CD4-positive, alpha-beta T cell treated with Interleukin-6 at 100 ng/mL for 8 hours (primary cell): ENCODE results near the gene TEDC2.
"Not testable (repeated sequence)": the region's sequence is repeated elsewhere in the genome, so short reads cannot be mapped to it uniquely, and the experiment has no call there.

ENCODE experiments used
- DNase-seq: peaks from one replicate; pipeline ENCODE4 v3.0.0-alpha.2; 2020; ENCODE audit warnings: mixed read lengths, low spot score

Gene TEDC2

DNA sequence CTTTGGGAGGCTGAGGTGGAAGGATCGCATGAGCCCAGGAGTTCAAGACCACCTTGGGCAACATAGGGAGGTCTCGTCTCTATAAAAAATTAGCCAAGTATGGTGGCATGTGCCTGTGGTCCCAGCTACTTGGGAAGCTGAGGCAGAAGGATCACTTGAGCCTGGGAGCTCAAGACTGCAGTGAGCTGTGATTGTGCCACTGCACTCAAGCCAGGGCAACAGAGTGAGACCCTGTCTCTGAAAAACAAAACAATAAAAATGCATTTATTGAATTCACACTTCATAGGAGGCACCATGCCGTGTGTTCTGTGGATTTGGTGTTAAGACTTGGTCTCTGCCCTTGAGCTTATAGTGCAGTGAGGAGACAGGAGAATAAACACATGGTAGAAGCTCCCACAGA lies 17.4 kb downstream of the TEDC2 start:
- DNase-seq, result no peak

DNA sequence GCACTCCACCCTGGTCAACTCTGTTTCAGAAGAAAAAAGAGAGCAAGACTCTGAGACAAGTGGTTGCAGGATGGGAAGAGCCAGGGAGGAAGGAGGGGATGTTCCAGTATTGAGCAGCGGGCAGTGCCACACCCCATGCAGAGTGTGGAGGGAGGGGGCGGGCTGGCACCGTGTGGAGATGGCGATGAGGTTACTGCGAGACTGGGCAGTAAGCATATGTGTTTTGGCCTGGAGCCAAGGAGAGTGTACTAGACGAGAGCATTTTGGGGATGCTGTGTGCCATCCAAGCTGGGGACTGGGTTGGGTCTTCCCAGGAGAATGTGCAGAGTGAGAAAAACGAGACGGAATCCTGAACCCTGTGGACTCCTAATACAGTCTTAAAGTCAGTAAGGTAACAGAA lies 18.4 kb downstream of the TEDC2 start:
- DNase-seq, result no peak

DNA sequence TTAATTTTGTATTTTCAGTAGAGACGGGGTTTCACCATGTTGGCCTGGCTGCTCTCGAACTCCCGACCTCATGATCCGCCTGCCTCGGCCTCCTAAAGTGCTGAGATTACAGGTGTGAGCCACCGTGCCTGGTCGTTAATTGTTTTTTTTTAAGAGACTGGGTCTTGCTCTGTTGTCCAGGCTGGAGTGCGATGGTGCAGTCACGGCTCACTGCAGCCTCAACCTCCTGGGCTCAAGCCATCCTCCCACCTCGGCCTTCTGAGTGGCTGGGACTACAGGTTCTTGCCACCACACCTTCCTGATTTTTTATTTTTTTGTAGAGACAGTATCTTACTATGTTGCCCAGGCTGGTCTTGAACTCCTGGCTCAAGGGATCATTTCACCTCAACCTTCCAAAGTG lies 20.1 kb downstream of the TEDC2 start:
- not testable (repeated sequence) for DNase-seq

DNA sequence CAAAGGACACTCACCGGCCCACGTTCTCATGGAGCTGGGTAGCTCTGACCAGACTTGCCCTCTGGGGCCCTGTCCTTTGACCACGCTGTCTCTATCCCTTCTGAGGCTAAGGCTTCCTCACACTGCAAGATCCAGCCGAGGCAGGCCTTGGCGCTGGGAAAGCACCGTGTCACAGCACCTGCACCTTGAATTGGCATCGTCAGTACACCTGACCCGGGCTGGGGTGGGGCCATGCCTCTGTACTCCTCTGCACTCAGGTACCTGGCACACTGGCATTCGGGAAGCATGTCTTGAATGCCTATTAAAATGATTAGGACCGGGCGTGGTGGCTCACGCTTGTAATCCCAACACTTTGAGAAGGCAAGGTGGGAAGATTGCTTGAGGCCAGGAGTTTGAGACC lies 21.0 kb downstream of the TEDC2 start:
- DNase-seq, result no peak

DNA sequence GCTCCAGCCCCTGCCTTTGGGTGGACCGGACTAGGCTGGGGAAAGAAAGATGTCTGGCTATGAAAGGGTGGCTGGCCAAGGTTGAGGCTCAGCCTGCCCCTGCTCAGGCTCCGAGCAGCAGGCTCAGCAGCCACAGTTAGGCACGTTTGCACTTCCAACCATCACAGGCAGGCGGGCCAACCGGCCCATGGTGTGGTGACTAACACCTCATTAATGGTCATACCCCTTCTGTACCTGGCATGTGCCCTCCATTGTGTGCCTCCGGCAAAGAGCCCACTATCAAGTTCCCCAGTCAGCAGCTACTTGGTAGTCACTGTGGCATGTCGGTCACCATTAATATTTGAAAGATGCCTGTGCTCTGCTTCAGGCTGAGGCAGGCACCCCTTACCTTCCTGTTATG lies 21.8 kb downstream of the TEDC2 start:
- no peak for DNase-seq

DNA sequence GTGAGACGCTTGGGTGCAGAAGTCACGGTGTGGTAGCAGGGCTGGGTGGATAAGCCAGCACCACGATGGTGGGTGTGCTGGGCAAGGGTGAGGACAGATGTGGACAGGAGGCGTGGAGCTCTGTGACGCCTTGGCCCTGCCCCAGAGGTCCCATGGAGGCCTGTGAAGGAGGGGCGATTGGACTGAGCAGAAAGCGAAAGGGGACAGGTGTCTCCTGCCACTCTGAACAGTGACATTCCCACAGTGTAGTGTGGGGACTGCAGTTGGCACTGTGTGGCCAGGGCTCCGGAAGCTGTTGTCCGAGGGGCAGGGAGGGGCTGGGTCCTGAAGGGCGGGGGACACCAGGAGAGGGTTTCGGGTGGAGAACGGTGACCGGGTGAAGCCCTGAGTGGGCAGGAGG lies 22.3 kb downstream of the TEDC2 start:
- DNase-seq, result no peak

DNA sequence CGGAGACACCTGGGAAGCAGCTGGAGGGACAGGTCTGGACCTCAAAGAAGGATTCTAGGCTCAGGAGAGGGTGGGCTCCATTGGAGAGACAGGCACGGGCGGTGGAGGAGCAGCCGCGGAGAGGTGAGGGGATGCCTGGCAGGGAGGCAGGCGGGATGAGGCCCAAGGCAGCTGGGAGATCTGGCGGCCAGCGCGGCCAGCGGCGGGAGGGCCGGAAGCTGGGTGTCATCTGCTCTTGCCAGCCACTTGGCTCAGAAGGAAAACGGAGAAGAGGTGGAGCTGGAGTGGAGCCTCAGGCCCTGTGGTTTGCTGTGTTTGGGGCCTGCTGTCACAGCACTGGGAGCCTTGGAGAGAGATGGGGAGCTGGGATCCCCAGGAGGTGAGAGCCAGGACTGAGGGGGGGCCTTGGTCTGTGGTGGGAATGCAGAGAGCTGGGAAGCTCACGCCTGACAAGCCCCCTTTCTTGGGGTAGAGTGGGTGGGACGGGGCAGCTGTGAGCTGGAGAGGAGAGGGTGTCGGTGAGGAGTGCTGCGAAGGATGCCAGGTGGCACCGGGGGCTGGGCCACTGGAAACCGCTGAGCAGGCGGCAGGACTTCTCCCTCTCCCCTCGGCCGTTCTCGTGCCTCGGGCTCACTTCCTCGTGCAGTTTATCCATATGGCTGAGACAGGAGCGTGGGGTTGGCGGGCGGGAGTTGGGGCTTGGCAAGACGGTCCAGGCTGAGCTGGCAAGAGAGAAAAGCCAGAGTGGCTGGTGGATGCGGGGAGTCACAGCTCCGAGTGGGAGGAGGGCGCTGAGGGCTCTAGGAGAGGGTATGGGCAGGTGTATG lies 23.0 kb downstream of the TEDC2 start:
- no peak for DNase-seq

DNA sequence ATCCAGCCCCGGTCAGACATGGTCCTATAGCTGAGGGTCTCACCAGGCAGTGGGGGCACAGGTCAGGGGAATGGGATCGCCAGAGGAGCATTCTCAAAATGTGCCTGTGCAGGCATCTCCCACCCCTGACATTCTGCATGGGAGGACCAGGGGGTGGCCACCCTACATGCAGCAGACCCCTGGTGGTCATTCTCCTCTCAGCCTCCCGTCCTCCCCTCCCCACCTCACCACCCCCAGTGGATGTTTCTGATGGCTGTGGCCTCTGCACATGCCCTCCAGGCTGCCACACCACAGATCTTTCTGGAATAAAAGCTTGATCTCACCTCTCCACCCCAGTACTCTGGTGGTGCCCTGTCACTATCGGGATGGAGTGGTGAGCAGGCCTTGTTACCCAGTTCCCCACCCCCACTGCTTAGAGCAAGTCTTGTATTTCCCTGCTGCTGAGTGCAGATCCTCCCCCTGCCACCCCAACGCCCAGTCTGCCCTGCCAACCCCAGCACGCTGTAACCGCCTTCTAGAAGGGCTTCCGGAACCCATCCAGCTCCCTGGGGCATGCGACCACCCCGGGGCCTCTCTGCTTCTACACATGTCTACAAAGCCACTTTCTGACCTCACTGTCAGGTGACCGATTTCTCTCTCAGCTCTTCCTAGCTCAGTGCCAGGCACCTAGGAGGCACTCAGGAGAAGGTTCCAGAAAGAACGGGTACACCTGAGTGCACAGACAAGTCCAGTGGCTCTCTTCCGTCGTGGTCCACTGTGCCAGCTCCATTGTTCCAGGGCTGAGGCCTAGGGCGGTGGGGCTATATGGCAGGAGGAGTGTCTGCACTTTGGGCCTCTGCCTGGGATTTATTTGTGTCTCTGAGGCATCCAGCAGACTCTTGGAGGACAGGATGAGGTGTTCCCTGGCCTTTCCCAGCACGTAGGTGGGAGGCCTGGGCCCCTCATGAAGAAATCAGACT lies 24.3 kb downstream of the TEDC2 start:
- no peak for DNase-seq

DNA sequence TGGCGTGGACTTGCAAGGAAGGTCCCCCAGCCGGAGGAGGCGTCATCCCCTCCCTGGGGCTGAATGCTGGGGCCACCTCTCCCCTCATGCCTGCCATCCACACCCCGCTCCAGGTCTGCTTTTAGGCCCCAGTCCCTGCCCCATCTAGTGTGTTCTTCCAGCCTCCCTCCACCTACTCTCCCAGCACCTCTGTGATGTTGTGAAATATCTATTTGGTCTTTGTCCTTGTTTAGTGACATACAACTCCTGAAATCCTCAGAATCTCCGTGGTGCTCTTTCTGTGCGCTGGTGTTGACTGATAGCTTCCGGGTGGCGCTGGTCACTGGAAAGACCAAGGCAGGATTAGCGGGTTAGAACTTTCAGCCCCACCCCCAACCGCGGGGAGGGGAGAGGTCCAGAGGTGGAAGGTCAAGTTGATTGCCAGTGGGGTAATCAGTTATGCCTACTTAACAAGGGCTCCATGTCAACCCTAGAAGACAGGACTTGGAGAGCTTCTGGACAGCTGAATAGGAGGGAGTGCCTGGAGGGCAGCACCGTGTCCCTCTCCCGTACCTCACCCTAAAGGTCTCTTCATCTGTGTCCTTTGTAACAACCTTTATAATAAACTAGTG lies 25.1 kb downstream of the TEDC2 start:
- no peak for DNase-seq

DNA sequence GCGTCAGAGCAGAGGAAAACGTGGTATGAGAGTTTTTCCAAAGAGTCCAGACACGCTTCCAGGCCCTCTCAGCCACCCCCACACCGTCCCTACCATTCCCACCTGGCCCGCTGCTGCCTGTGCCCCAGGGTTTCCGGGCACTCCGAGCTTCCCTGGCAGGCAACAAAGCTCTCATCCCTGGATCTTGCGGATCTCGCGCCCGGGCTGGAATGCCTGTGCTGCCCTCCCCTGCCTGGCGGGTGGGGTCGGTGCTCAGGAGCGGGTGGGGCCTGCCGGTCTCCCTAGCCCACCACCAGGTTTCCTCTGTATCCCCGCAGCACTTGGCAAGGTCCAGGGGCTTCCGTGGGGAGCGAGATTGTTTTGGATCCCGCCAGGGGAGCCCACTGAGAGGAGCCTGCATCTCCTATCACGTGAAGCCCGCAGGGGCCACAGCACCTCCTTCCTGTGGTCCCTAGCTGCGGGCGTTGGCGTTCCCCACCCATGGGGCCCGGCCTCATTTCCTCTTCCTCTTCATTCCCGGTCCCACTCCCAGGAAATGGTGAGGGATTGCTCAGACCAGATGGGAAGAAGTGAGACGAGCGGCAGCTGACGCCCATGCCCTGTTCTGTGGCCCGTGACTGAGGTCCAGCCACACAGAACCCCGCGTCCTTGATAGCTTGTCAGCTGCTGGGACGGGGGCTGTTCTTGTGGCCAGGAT lies 26.1 kb downstream of the TEDC2 start:
- no peak for DNase-seq

DNA sequence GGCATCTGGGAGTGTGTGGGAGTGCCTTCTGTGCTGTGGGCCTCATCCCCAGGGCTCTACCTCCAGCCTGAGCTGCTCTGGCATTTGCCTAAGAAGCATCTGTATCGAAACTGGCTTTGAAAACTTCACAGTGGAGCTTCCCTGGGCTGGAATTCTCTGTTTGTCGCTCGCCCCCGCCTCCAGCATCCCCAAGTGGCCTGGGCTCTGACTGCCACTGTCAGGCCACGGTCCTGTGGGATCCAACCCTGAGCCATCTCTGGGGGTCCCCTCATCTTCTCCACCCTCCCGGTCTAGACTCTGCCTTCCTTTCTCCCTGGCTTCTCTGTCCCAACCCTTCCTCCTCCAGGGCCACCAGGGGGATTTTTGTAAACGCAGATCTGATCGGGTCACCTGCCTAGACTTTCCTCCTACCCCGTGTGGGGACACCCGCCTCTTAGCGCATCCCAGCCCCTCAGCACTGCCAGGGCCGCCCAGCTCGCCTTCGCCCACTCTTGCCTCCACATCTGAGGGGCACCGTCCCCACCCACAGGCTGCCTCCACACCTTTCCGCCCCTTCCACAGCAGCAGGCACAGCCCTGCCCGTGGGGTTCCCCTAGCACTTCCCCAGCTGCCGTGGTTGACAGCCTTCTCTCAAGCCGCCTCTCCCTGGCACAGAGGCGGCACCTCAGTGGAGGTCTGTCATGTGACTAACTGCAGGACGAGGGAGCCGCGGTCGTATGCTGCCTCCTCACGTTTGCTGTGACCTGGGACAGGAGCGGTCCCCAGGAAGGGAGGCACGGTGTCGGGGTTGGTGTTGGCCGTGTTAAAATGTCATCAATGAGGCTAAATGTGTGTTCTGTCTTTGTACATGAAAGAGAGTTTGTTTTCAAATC lies 27.0 kb downstream of the TEDC2 start:
- DNase-seq, result peak; percentile 85

DNA sequence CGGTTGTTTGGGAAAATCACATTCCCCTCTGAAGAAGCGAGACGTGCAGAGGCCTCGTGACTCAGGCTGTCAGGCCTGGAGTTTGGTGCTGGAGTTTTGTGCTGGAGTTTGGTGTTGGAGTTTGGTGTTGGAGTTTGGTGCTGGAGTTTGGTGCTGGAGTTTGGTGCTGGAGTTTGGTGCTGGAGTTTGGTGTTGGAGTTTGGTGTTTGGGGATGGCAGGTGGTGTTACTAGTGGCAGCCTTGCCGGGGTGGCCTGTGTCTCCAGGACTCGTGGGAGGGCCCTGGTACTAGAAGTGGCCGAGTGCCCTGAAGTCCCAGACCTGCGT lies 27.6 kb downstream of the TEDC2 start:
- DNase-seq, result no peak

DNA sequence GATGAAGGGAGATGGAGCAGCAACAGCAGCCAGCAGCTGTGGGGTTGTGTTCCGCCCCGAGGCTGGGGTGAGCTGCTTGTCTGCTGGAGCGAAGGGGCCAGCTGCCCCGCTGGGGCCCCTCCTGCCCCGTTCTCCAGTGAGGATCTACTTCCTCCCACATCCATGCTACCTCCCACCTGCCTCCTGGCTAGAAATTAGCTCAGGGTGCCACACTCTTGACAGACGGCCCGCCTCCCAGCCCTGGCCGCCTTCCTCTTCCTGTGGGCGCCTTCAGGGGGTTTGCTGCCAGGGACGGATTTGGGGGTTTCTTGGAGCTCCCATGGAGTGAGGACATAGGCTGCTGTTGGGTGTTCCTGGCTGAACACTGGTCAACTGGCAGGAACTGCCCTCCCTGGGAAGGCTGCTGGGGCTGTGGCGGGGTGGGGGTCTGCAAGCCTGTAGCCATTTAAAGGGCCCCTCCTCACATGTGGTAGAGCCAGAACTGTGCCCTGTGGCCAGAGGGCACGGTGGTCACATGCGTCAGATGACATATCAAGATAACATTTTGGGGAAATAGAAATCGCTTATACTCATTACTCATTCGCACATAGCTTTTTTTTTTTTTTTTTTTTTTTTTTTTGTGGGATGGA lies 28.1 kb downstream of the TEDC2 start:
- DNase-seq, result no peak

DNA sequence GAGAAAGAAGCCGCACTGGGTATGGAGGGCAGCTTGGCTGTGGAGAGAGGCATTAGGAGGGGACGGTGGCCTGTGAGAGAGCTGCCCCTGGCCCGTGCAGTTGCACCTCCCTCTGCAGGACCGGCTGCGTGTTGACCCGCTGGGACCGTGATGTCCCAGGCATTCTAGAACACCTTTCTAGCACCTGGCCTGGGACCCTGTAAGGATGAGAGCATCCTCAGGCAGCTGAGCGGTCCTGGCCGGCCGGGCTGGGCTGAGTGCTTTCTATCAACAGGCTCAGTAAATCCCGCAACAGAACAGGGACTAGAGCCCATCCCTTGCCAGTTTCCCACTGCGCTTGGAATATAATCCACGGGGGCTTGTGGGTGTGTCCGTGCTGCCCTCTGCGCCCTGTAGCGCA lies 29.7 kb downstream of the TEDC2 start:
- no peak for DNase-seq

DNA sequence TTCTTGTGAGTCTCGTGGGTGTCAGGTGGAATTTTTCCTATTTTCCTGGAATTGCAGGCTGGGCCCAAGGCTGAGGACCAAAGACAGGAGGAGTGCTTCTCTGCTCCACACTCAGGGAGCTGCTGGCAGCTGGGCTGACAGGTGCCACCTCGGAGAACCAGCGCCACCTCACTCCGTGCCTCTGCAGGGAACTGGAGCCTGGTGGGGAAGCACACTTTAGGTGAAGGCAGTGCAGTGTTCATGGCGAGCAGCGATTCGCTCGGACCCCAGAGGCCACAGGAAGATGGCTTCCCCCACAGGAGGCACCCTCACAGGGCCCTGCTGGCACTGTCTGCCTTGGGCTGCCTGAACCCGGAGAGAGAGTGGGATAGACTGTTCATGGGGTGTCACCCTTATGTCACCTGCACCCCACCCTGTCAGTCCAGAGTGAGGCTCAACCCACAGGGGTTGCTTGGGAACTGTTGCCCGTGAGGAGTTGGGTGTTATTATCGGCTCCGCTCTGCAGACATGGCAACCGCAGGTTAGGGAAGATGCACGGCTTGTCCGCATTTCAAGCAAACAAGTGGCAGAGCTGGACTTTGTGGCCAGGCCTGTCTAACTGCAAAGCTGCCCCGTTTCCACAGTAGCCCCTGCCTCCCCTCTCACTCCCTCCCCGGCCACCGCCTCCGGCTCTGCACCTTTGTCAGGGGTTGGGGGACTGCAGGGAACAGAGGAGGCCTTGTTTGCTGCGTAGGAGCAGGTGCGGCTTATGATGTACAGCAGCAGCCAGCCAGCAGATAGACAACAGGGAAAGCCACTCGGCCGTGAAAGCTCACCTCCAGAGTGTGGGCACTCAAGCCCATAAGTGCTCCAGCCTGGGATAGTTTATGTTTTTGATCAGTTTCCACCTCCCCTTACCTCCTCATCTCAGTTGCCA lies 30.5 kb downstream of the TEDC2 start:
- DNase-seq, result no peak

DNA sequence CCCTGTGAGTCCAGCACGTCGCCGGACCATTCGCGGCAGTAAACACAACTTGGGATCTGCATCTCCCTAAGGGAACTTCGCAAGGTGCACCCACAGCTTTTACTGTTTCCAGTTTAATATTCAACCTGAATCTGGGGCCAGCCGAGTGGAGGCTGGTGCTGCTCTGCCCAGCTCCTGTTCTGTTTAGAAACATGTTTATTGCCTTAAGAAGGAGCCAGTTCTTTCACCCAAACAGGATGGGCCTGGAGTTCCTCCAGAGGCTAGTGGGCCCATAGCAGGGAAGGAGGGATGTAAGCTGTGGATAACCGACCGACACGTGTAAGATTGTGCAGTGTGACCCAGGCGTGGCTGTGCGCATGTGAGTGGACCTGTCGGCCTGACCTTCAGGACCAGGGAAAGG lies 32.4 kb downstream of the TEDC2 start:
- DNase-seq, result no peak

DNA sequence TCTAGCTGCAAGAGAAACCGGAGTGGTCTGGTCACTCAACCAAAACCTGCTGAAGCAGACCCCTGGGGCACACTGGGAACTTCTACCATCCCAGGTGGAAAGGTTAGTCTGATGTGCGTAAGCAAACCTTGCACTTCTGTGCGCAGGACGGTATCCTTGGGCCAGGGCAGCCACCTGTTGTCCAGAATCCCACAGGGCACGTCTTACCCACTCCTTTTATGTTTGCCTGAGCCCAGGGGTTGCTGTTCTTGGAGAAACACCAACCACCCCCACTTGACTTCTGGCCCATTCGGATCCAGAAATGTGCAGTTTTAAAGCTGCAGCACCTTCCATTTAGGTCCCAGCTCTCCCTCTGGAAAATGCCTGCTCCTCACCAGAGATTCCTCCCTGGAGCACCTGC lies 33.7 kb downstream of the TEDC2 start:
- DNase-seq, result no peak

DNA sequence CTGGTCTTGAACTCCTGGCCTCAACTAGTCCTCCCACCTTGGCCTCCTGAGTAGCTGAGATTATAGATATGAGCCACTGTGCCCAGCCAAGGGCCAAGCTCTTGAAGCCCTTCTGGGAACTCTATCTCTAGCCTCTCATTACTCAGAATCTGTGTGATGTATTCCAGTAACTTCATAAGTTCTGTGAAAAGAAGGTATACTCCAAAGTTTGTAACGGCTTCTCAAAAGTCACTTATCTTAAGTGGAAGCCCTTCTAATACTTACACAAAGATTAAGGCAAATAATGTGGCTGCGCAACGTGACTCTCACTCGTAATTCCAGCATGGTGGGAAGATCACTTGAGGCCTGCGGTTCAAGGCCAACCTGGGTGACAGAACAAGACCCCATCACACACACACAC lies 34.7 kb downstream of the TEDC2 start:
- no peak for DNase-seq

DNA sequence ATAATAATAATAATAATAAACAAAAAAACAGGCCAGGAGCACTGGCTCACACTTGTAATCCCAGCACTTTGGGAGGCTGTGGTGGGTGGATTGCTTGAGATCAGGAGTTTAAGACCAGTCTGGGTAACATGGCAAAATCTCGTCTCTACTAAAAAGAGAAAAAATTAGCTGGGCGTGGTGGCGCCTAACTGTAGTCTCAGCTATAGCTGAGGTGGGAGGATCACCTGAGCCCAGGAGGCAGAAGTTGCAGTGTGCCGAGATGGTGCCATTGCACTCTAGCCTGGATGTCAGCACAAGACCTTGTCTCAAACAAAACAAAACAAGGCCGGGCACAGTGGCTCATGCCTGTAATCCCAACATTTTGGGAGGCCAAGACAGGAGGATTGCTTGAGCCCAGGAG lies 35.1 kb downstream of the TEDC2 start:
- no peak for DNase-seq
